ENCODE data around the gene MCTP1.

DNA sequence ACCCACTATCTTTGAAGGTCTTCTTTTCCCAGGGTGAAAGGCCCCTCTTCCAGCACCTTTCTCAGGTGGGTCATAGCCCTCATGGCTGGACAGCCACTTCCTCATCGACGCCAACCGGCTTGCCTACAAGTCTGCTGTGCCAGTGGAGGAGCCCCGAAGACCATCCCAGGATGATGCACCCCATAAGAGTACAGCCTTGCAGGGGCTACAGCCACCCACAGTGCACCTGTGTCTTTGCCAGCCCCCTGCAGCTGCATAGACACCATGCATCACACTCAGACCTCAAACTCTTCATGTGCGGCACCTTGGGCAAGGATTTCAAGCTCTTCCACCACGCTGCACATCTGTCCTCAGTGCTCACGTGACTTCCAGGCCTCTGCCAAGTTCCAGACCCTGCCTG, 493.1 kb downstream of the MCTP1 start:
- TF ChIP-seq, protein P1, sequence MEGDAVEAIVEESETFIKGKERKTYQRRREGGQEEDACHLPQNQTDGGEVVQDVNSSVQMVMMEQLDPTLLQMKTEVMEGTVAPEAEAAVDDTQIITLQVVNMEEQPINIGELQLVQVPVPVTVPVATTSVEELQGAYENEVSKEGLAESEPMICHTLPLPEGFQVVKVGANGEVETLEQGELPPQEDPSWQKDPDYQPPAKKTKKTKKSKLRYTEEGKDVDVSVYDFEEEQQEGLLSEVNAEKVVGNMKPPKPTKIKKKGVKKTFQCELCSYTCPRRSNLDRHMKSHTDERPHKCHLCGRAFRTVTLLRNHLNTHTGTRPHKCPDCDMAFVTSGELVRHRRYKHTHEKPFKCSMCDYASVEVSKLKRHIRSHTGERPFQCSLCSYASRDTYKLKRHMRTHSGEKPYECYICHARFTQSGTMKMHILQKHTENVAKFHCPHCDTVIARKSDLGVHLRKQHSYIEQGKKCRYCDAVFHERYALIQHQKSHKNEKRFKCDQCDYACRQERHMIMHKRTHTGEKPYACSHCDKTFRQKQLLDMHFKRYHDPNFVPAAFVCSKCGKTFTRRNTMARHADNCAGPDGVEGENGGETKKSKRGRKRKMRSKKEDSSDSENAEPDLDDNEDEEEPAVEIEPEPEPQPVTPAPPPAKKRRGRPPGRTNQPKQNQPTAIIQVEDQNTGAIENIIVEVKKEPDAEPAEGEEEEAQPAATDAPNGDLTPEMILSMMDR (IDR thresholded peaks at IDR 0.05; ENCODE audit: poor library complexity, severe bottlenecking), result no peak
- TF ChIP-seq TAF1 (IDR thresholded peaks at IDR 0.05; ENCODE audit: low read depth), result no peak
- no peak for TF ChIP-seq POLR2AphosphoS5 (IDR thresholded peaks at IDR 0.05)
- no peak for TF ChIP-seq EZH2 (IDR thresholded peaks at IDR 0.05; ENCODE audit: borderline replicate concordance, insufficient read depth, low read length, poor library complexity, severe bottlenecking)
- TF ChIP-seq EP300 (conservative IDR thresholded peaks at IDR 0.05; ENCODE audit: poor library complexity, severe bottlenecking), result no peak
- no peak for TF ChIP-seq SMC3 (conservative IDR thresholded peaks at IDR 0.05; ENCODE audit: poor library complexity)
- TF ChIP-seq, protein P2, sequence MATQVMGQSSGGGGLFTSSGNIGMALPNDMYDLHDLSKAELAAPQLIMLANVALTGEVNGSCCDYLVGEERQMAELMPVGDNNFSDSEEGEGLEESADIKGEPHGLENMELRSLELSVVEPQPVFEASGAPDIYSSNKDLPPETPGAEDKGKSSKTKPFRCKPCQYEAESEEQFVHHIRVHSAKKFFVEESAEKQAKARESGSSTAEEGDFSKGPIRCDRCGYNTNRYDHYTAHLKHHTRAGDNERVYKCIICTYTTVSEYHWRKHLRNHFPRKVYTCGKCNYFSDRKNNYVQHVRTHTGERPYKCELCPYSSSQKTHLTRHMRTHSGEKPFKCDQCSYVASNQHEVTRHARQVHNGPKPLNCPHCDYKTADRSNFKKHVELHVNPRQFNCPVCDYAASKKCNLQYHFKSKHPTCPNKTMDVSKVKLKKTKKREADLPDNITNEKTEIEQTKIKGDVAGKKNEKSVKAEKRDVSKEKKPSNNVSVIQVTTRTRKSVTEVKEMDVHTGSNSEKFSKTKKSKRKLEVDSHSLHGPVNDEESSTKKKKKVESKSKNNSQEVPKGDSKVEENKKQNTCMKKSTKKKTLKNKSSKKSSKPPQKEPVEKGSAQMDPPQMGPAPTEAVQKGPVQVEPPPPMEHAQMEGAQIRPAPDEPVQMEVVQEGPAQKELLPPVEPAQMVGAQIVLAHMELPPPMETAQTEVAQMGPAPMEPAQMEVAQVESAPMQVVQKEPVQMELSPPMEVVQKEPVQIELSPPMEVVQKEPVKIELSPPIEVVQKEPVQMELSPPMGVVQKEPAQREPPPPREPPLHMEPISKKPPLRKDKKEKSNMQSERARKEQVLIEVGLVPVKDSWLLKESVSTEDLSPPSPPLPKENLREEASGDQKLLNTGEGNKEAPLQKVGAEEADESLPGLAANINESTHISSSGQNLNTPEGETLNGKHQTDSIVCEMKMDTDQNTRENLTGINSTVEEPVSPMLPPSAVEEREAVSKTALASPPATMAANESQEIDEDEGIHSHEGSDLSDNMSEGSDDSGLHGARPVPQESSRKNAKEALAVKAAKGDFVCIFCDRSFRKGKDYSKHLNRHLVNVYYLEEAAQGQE (IDR thresholded peaks at IDR 0.05; ENCODE audit: borderline replicate concordance), result no peak

Data from neural cell (in vitro differentiated cells).